ENCODE results near the gene MYBPC3. TPM values are rescaled to one million over a fixed set of nuclear protein-coding genes. Genes with fewer than 3 reads are reported as not detected.

MYBPC3 gene
- total RNA-seq, 4 donors from 2014 or later: not detected

DNA sequence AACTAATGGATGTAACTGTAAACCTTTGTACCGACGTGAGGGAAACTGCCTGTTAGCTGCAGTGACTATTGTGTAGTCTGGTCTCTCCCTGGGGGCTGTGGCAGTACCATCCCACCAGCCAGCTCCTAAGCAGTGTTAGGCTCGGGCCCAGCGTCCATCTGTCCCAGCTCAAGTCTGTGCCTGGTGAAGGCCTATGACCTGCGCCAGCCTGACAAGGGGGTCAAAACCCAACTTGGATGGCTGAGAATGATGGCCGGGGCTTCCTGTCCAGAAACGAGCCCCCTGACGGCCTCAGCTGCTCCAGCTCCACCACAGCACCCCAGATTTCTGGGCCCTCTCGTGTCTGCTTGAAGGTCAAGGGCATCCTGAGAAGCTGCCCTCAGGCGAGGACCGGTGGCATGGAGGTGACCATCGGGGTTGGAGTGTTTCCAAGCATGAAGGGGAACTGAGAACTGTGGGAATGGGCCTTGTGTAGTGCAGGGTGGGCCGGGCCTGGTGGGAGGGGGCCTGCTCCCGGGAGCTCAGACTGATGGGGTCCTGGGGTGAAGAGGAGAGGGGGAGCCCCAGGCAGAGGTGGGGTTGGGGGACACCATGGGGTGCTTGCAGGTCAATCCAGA, 40.2 kb upstream of the MYBPC3 start:
- intact Hi-C loops (cut with DNase I; ENCODE audit: low total_unique reads): no loop called here
- no peak overlapping the region for H3K4me3 ChIP-seq (ENCODE audit: low read depth, poor library complexity, severe bottlenecking)
- 82 to 85% methylated on average over 14 of the region's 14 CpGs for WGBS, 2 donors
- TF ChIP-seq, protein P1, sequence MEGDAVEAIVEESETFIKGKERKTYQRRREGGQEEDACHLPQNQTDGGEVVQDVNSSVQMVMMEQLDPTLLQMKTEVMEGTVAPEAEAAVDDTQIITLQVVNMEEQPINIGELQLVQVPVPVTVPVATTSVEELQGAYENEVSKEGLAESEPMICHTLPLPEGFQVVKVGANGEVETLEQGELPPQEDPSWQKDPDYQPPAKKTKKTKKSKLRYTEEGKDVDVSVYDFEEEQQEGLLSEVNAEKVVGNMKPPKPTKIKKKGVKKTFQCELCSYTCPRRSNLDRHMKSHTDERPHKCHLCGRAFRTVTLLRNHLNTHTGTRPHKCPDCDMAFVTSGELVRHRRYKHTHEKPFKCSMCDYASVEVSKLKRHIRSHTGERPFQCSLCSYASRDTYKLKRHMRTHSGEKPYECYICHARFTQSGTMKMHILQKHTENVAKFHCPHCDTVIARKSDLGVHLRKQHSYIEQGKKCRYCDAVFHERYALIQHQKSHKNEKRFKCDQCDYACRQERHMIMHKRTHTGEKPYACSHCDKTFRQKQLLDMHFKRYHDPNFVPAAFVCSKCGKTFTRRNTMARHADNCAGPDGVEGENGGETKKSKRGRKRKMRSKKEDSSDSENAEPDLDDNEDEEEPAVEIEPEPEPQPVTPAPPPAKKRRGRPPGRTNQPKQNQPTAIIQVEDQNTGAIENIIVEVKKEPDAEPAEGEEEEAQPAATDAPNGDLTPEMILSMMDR (IDR thresholded peaks at IDR 0.05): no peak
- TF ChIP-seq POLR2A (IDR thresholded peaks at IDR 0.05): no peak
- DNase-seq (ENCODE audit: low spot score in 2 of 2): no peak

DNA sequence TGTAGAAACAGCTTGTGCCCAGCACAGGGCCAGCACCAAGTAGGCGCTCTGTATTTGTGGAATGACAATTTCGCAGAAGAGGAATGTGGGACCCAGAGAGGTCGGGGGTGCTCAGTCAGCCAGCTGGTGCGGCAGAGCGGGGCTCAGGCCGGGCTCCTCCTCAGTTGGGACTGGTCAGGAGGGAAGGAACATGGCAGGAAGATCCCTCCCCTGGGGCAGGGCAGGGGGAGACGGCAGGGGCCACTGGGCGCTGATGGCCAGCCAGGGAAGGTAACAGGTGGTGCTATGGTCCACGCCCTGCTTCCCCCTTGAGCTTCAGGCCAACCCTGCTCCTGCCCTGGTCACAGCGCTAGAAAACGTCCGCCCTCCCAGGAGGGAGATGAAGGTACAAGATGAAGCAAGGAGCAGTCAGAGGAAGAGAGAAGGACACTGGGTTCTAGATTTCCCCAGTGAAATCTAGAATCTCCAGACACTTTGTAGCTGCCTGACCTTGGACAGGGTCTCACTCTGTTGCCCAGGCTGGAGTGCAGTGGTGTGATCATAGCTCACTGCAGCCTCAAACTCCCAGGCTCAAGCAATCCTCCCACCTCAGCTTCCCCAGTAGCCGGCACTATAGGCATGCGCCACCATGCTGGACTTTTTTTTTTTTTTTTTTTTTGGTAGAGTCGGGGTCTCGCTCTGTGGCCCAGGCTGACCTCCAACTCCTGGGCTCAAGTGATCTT, 39.4 kb upstream of the MYBPC3 start:
- no peak overlapping the region for H3K4me3 ChIP-seq (ENCODE audit: low read depth, poor library complexity, severe bottlenecking)
- TF ChIP-seq, protein P1 (IDR thresholded peaks at IDR 0.05): no peak
- no peak for TF ChIP-seq POLR2A (IDR thresholded peaks at IDR 0.05)
- 87 to 93% methylated on average over 16 of the region's 16 CpGs for WGBS, 2 donors
- intact Hi-C loops (cut with DNase I; ENCODE audit: low total_unique reads): no loop called here
- DNase-seq (ENCODE audit: low spot score in 2 of 2): no peak

DNA sequence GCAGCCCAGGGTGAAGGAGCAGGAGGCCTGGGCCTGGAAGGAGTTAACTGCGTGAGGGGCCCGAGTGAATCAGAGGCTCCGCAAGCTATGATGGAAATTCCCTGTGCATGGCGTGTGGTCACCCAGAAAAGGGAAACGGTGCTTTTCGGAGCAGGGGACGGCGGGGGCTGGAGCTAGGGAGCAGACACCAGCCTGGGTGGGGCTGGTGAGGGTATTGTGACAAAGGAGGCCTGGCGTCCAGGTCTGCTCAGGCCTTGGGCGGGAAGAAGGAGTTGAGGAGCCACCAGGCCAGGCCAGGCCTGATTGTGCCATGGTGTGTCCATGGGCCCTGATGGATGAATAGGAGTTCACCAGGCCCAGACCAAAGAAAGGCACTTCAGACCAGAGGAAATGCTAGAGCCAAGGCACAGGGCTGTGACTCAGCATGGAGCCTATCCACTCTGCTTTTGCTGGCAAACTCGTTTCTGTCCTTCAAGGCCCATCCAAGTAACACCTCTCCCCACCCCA, 38.6 kb upstream of the MYBPC3 start:
- WGBS, 2 donors: 80 to 84% methylated on average over 11 of the region's 11 CpGs
- no peak overlapping the region for H3K4me3 ChIP-seq (ENCODE audit: low read depth, poor library complexity, severe bottlenecking)
- peak in 1 of 2 donors; percentile 26 for DNase-seq (ENCODE audit: low spot score in 2 of 2)
- intact Hi-C loops (cut with DNase I; ENCODE audit: low total_unique reads): no loop called here
- TF ChIP-seq, protein P1 (IDR thresholded peaks at IDR 0.05): no peak
- TF ChIP-seq POLR2A (IDR thresholded peaks at IDR 0.05): no peak

DNA sequence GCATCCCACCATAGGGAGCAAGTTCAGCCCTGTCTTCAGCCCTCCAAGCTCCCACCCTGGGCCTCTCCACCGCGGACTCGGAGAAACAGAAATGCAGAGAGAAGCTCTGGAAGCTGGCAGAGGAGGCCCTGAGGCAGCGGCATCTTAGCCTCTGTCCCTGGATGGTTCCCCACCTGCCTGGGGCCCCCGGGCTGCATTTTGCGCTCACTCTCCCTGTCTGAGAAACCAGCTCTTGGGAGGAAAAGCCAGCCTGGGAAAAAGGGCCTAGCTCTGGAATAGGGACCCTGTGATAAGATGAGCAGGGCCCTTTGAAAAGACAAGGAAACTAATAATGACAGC, 37.9 kb upstream of the MYBPC3 start:
- TF ChIP-seq, protein P1 (IDR thresholded peaks at IDR 0.05): no peak
- no peak for TF ChIP-seq POLR2A (IDR thresholded peaks at IDR 0.05)
- intact Hi-C loops (cut with DNase I; ENCODE audit: low total_unique reads): no loop called here
- WGBS, 2 donors: 88 to 95% methylated on average over 6 of the region's 6 CpGs
- no peak overlapping the region for H3K4me3 ChIP-seq (ENCODE audit: low read depth, poor library complexity, severe bottlenecking)
- no peak for DNase-seq (ENCODE audit: low spot score in 2 of 2)

DNA sequence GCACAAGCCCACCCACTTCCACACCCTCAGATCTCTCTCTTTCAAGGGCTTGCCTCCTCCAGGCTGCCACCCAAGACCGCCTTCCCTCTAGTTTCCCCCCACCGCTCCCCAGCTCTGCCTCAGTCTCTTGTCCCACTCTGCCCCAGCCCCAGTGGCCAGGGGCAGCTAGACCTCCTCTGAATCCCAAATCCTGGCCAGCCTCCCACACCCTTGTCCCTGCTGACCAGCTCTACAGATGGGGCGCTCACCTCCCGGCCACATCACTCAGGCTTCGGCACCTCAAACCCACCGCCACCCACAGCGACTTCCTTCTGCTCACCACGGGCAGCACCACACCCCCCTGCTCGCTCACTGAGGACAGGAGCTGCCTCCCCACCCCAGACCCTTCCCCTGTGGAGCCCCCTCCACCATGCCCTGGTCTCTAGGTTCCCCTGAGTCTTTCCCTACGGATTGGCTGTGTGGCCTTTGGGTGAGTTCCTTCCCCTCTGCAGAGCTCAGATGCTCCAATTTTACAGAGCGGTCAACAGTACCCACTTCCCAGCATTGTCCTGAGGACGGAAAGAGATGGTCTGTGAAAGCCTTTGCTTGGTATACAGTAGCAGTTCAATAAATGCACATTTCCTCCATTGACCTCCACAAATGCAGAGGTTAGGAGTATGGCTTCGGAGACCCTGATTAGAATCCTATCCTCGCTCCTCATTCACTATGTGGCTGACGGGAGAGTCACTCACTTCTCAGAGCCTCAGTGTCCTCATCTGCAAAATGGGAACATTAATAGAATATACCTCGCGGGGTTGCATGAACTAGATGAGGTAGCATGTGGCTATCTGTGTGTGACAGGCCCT, 37.3 kb upstream of the MYBPC3 start:
- intact Hi-C loops (cut with DNase I; ENCODE audit: low total_unique reads): no loop called here
- TF ChIP-seq POLR2A (IDR thresholded peaks at IDR 0.05): no peak
- TF ChIP-seq, protein P1 (IDR thresholded peaks at IDR 0.05): no peak
- DNase-seq (ENCODE audit: low spot score in 2 of 2): no peak
- WGBS, 2 donors: 85 to 91% methylated on average over 17 of the region's 17 CpGs
- no peak overlapping the region for H3K4me3 ChIP-seq (ENCODE audit: low read depth, poor library complexity, severe bottlenecking)
